A172 (cell line): Measurements from ENCODE around the gene THRB. TPM values are rescaled to one million over a fixed set of nuclear protein-coding genes. Genes with fewer than 3 reads are reported as not detected.

Experiments
- DNase-seq: peaks from one replicate; pipeline ENCODE4 v3.0.0-alpha.2; 2015; ENCODE audit warnings: low spot score
- total RNA-seq: library from RNA; depleted of rRNA; stranded (reverse); fragments of >200 nt; shearing (Covaris generic); gene quantifications from 2 replicates; pipeline ENCODE4 v1.2.3, GENCODE V29; 2014

THRB gene
- total RNA-seq, 1 experiment from 2014 or later: not detected

DNA sequence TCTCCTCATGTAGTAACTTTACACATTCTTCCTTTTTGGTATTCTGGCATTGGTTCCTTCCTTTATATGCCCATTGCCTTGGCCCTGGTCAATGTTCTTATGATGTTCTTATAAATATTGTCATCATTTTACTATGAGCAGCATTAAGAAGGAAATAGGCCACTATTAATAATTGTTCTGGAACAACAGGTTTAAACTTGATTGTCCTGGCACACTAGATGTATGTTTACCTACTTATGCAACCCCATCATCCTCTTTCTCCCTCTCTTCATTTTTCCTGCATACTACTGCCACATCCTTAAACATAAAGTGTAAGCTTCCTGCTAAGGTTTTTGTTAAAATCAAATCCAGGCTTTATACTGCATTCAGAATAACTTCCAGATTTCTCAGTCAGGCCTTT, 114.7 kb downstream of the THRB start:
- DNase-seq: no peak

GRCh38 chr3:24378313-24378712, 116.3 kb downstream of the THRB start:
- DNase-seq: no peak

DNA sequence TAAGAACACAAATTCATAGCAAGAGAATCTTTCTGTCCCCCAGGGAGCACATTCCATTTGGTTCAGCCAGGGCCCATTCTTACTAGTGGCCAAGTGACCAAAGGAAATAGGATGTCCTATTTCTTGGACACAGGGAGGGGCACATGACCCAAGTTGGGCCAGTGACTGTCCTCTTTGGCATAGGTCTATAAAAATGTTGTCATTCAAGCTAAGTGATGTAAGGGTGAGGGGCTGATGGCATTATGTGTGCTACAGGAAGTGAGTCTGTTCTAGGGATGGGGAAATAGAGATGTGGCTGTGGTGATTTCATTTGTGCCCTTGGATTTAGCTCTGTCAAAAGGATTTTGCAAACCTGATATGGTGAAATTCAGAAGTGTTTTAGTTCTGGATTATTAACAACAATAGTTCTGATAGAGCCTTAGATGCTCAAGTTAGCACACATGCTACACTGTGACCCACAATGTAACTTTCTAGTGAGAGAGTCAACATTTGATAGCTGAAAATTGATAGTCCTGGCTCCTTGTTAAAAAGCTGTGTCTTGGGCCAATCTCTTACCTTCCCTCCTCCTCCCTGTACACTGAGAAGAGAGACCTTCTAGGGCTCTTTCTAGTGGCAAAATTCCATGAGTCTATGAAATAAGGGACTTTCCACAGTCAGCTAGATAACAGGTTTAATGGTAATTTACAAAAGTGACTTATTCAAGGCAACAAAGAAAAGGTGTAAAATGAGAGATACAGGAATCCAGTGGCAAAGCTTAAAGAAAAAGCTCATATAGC, 117.2 kb downstream of the THRB start:
- no peak for DNase-seq

DNA sequence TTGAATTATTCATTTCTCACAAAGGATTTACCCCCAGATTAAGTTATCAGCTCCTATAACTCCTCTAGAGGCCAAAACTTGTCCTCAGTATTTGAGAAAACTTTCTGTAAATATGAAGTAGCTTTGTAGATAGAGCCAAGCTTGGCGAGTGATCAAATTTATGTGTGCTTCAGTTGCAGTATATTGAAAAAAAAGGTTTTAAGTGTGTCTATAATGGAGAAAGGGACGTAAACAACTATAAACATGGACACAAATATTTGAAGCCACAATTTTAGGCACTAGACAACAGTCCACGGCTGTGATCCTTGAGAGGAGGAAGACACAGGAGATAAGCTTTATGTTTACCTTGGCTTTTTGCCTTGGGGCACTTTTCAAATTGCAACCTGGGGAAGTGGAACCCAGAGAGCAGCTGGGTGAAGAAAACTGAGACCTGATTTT, 118.7 kb downstream of the THRB start:
- DNase-seq: no peak

DNA sequence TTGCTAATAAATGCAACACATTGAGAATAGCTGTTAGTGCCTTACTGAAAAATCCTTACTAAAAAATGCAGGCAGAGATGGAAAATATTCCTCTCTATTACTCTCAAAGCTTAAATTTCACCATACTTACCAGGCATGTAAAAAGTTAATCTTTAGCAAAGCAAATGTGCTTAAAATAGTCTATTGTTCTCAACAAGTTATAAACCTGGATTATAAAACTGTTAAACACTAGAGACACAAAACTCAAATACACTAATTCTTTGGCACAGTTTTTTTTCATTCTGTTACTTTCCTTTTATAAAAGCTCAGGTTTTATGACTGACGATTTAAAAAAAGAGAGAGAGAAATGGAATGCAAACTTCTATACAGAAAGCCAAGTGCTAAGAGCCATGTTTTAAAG, 119.8 kb downstream of the THRB start:
- no peak for DNase-seq

DNA sequence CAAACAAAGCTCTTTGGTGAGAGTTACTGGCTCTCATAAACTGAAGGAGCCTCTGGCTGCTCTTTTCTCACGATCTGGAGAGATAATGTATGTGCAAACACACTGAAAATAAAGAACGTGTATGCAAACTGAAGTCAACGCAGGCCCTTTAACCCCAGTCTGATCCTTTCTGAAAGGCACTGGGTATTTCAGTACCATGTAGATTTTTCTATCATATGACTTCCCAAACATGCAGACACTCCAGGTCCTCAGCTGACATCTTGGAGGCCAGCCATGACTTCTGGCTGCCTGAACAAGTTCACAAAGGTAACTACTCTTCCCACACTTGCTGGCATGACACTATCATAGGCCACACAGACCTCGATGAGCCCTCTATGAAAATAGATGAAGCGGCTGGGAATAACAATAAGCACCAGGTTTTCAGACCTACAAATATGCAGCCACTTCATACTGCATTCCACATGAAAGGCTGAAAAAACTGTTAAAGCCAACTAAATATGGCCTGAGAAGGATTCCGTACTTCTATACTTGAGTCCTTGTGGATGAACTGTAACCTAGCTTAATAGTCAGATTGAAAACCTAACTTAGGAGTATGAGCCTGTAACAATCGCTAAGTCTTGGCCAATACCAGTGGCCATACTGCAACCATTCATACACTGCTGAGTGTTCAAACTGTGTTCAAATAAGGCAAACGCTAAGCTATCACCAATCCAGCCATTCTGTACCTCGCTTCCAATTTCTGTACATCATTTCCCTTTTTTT, 121.3 kb downstream of the THRB start:
- no peak for DNase-seq

- DNase-seq: no peak
Observed at GRCh38 chr3:24372559-24373197, 122.0 kb downstream of the THRB start.

DNA sequence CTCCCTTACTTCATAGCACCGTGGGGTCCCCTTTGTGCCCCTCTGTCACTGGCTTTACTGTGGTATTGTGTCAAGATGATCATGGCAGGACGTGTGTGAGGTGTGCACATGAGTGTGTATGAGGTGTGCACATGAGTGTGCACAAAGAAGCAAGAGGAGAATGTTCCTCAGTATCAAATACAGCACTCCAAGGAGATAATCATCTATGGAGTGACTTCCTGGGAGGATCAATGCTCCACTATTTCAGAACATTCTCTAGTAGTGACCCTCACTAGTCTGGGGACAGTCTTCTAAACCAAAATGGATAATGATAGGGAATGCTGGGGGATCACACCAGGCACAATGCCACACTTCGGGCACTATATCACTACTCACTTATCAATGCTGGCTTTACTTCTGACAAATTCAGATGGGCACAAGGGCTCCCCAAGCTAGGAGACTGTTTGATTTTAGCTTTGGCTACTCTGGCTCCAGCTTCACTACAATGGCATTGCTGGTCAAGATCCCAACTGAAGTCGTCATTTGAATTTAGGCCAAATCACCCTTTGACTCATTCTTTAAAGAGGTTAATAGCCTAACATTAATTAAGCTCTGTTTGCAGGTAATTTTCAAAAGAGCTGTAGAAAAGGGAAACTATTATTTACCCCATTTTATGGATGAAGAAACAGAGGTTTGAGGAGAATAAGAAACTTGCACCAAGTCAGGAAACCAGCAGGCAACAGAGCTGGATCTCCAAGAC, 124.1 kb downstream of the THRB start:
- DNase-seq: no peak

GRCh38 chr3:24368605-24369004, 126.0 kb downstream of the THRB start:
- no peak for DNase-seq

DNA sequence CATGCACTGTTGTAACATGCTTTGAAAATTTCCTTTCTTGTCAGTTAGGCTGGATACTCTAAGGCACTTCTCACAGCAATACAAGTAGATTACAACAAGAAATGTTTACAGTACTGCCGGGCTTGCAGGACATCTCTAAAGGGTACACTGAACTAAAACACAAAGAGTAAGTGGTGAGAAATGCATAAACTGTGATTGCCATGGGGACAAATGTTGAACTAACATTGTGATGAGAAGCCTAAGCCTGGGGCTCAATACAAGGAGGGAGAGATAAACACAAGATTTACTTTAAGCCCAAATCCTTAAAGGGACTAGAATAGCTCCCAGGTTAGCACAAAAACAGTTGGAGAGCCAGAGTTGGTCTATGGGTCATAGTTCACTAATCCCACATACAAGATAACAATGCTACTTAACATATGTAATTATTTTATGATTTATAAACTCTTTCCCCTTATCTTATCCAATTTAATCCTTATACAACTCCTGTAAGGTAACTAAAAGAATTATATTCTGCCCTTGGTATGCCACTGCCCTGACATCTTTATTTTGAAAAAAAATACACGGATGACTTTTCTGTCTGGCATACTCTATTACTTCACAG, 126.9 kb downstream of the THRB start:
- no peak for DNase-seq

GRCh38 chr3:24367216-24367615, 127.4 kb downstream of the THRB start:
- no peak for DNase-seq

DNA sequence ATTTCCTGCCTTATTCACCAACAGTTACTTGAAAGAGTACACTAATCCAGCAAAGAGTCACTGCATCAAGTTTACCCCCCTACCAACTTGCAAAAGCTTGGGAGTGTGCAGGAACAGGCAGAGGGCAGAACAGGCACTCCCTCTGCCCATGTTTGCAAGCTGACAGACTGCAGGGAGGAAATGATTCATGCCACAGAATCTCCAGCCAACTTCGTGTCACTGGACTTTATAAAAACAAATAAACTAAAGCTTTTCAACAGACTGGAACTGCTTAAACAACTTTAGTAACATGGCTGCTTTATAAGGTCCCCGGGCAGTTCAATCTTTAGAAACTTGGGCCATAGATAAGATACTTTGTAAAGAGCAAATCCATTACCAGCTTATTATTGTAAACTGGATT, 129.5 kb downstream of the THRB start:
- peak; percentile 89 for DNase-seq

DNA sequence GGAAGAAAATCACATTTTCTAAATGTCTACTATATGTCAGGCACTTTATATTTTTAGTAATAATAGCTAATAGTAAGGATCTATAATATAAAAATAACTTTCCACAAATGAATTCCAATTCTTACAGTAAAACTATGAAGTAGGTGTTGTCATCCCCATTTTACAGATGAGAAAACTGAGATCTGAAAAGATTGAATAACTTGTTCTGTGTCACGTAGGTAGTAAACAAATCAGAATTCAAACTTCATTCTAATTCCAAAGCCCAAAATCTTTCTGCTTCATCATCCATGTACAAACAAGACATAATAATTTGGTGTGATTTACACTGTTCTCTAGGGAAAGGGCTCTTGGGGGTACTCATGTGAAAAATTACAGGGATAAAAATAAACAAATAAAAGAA, 130.3 kb downstream of the THRB start:
- no peak for DNase-seq

DNA sequence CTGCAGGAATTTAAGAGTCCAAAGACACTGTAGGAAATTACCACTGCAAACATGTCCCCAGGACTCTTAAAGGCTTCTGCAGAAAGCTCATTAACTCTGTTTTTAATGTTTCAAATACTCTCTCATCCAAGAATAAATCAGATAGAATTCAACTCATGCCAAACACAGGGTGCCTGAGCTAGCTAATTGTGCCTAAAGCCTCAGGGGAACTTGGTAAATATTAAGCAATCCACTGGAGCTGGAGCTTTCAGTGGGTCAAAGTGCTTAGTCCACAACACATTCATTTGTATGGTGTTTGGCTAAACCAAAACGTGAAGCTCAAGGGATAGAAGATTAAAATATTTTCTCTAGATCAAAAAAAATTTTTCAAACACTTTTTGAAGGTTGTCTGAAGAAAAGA, 131.4 kb downstream of the THRB start:
- no peak for DNase-seq

GRCh38 chr3:24361623-24362022, 133.0 kb downstream of the THRB start:
- no peak for DNase-seq

GRCh38 chr3:24360957-24361356, 133.7 kb downstream of the THRB start:
- no peak for DNase-seq

- no peak for DNase-seq
Observed at GRCh38 chr3:24359645-24360462, 134.8 kb downstream of the THRB start.

DNA sequence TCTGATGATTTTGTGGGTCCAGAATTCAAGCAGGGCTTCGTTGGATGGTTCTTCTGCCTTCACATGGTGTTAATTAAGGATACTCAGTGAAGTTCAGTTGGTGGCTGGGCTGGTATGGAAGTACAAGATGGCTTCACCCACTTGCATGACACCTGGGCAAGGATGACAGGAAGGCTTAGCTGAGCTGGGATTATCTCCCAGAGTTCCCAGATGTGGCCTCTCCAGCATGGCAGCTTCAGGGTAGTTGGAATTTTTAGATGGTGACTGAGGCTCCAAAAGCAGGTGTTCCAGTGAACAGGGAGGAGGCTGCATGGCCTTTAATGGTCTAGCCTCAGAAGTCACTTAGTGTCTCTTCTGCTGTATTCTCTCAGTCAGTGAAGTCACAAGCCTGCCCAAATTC, 135.5 kb downstream of the THRB start:
- no peak for DNase-seq

- DNase-seq: no peak
Observed at GRCh38 chr3:24357635-24358034, 137.0 kb downstream of the THRB start.

- DNase-seq: no peak
Observed at GRCh38 chr3:24355806-24356205, 138.8 kb downstream of the THRB start.

- no peak for DNase-seq
Observed at GRCh38 chr3:24354230-24354629, 140.4 kb downstream of the THRB start.
